GM21381 (cell line): ENCODE results near the gene SCAF4.
"Not testable (repeated sequence)": the region's sequence is repeated elsewhere in the genome, so short reads cannot be mapped to it uniquely, and the experiment has no call there.

Source experiments
- ATAC-seq: cut with Tn5 transposase; IDR thresholded peaks from one replicate; pipeline ENCODE4 v1.9.1; 2021; ENCODE audit warnings: mild to moderate bottlenecking, moderate library complexity; ENCODE audit not compliant: unreplicated experiment

Gene SCAF4

GRCh38 chr21:31673321-31673912 is 58.5 kb downstream of the SCAF4 start:
- no peak for ATAC-seq

DNA sequence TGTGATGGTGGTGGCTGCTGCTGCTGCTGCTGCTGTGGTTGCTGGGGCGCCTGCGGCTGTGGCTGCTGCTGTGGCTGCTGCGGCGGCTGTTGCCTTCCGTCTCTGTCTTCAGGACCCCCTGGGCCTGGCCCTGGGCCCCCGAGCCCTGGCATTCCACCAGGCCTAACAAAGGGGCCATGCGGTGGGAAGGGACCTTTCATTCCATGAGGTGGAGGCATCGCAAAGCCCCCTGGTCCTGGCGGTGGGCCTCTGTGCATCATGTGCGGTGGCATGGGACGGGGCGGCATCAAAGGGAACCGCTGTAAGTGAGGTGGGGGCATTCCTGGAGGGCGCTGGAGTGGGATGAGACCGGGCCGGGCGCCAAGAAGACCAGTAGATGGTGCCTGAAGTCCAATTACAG is 60.0 kb downstream of the SCAF4 start:
- ATAC-seq: no peak

GRCh38 chr21:31671146-31671716 is 60.7 kb downstream of the SCAF4 start:
- ATAC-seq: no peak

GRCh38 chr21:31670070-31670469 is 61.8 kb downstream of the SCAF4 start:
- no peak for ATAC-seq

DNA sequence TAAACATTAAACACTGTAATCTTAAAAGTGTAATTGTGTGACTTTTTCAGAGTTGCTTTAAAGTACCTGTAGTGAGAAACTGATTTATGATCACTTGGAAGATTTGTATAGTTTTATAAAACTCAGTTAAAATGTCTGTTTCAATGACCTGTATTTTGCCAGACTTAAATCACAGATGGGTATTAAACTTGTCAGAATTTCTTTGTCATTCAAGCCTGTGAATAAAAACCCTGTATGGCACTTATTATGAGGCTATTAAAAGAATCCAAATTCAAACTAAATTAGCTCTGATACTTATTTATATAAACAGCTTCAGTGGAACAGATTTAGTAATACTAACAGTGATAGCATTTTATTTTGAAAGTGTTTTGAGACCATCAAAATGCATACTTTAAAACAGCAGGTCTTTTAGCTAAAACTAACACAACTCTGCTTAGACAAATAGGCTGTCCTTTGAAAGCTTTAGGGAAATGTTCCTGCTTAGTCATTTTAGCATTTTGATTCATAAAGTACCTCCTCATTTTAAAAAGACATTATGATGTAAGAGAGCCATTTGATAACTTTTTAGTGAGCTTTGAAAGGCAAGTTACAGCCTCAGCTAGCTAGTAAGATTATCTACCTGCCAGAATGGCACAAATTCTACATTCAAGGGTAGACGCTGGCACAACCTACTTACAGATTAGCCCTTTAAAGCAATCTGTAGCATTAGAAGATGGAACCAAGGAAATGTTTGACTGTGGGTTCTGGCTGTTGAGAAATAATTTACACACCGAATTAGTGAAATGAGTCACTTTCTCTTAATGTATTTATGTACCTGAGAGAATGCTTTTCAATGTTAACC is 63.0 kb downstream of the SCAF4 start:
- ATAC-seq: no peak

DNA sequence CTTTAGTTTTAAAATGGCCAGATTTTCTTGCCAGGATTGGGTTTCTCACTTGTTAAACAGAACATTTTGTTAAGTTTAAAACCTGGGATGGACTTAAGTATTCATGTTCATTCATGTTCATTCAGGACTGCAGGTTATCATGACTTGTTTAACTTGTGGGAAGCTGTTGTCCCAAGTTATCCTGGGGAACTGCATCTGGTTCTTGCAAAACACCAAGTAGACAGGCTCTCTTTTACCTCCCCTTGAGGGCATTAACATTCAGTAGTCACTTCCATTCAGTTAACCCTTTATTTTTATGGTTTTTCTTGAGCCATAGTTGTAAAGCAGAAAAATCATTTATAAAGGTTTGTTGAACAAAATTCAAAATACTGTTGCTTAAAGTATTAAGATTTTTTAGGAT is 64.3 kb downstream of the SCAF4 start:
- ATAC-seq: no peak

DNA sequence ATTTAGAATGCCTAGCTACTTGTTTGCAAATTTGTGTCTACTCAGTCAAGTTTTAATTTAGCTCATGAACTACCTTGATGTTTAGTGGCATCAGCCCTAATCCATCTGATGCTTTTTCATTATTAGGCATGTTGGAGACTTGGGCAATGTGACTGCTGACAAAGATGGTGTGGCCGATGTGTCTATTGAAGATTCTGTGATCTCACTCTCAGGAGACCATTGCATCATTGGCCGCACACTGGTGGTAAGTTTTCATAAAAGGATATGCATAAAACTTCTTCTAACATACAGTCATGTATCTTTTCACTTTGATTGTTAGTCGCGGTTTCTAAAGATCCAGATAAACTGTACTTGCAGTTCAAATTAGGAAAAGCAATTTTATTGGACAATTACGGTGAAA is 64.8 kb downstream of the SCAF4 start:
- no peak for ATAC-seq

GRCh38 chr21:31666445-31667010 is 65.4 kb downstream of the SCAF4 start:
- no peak for ATAC-seq

GRCh38 chr21:31665869-31666268 is 66.0 kb downstream of the SCAF4 start:
- not testable (repeated sequence) for ATAC-seq

DNA sequence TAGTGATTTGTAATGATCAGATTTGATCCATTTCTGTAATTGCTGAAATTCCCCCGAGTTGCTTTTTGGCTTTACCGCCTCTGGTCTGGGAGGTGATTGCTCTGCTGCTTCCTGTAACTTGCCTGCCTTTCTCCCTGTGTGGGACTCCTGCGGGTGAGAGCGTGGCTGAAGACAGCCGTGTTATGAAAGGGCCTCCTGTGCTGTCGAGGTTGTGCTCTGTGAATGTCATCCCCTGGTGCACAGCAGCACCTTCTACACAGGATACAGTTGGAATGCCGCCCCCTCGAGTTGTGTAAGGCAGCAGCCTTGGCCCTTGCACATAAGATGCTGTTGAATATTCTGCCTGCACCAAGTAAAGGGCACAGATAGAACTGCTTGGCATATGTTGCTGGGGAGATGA is 66.5 kb downstream of the SCAF4 start:
- no peak for ATAC-seq

GRCh38 chr21:31663584-31664249 is 68.2 kb downstream of the SCAF4 start:
- ATAC-seq: no peak

GRCh38 chr21:31660591-31660990 is 71.3 kb downstream of the SCAF4 start:
- no peak for ATAC-seq

DNA sequence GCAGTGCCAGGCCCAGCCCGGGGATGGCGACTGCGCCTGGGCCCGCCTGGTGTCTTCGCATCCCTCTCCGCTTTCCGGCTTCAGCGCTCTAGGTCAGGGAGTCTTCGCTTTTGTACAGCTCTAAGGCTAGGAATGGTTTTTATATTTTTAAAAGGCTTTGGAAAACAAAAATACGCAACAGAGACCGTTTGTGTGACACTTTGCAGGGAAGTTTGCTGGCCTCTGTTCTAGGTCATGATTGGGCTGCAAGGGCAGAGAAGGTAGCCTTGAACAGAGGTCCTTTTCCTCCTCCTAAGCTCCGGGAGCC is 71.7 kb downstream of the SCAF4 start:
- peak; percentile 23 for ATAC-seq

DNA sequence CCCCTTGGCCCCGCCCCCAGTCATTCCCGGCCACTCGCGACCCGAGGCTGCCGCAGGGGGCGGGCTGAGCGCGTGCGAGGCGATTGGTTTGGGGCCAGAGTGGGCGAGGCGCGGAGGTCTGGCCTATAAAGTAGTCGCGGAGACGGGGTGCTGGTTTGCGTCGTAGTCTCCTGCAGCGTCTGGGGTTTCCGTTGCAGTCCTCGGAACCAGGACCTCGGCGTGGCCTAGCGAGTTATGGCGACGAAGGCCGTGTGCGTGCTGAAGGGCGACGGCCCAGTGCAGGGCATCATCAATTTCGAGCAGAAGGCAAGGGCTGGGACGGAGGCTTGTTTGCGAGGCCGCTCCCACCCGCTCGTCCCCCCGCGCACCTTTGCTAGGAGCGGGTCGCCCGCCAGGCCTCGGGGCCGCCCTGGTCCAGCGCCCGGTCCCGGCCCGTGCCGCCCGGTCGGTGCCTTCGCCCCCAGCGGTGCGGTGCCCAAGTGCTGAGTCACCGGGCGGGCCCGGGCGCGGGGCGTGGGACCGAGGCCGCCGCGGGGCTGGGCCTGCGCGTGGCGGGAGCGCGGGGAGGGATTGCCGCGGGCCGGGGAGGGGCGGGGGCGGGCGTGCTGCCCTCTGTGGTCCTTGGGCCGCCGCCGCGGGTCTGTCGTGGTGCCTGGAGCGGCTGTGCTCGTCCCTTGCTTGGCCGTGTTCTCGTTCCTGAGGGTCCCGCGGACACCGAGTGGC is 72.2 kb downstream of the SCAF4 start, which contains the start of gene SOD1:
Gene SOD1, plus strand, starts transcription at position 158 of the 723 bp plus-strand sequence. Its CDS starts 77 bp downstream, at position 235.
- peak; percentile 94 for ATAC-seq

- ATAC-seq: peak; percentile 15
Measured at GRCh38 chr21:31659286-31659535, 72.7 kb downstream of the SCAF4 start.

GRCh38 chr21:31658053-31658452 is 73.9 kb downstream of the SCAF4 start:
- ATAC-seq: no peak

DNA sequence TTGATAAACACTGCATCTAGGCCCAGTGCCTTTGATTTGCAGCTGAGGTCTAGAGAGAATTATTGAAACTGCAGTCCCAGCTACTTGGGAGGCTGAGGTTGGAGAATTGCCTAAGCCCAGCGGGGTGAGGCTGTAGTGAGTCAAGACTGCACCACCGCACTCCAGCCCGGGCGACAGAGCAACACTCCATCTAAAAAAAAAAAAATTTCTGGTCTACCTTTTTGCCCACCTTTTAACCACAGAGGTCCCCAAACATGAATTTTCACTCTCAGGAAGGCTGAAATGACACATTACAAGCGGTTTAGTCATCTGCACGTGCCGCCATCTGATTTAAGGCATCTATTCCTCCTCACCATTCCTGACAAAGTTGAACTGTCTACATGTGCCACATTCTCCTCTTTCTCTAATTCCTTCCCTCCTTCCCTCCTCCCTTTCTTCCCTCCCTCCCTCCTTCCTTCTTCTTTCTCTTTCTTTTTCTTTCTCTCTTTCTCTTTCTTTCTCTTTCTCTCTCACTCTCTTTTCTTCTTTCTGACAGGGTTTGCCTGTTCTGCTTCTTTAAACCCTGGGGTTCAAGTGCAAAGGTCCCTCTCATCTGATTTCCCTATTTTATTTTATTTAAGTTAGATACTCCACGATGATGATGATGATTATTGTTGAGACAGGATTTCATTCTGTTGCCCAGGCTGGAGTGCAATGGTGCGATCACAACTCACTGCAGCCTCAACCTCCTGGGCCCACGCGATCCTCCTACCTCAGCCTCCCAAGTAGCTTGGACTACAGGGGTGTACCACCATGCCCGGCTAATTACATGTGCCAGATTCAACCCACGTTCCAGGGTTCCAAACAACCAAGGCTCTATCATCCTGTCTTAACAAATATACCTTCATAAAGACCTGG is 75.5 kb downstream of the SCAF4 start:
- no peak for ATAC-seq

DNA sequence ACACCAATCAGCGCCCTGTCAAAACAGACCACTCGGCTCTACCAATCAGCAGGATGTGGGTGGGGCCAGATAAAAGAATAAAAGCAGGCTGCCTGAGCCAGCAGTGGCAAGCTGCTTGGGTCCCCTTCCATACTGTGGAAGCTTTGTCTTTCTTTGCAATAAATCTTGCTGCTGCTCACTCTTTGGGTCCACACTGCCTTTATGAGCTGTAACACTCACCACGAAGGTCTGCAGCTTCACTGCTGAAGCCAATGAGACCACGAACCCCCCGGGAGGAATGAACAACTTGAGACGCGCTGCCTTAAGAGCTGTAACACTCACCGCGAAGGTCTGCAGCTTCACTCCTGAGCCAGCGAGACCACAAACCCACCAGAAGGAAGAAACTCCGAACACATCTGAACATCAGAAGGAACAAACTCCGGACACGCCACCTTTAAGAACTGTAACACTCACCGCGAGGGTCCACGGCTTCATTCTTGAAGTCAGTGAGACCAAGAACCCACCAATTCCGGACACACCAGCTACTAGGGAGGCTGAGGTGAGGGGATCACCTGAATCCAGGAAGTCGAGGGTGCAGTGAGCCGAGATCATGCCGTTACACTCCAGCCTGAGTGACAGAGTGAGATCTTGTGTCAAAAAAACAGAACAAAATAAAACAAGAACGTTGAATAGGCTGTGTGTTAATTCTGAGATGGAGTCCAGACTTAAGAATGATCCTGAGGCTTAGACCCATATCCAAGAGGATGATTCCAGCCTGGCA is 76.9 kb downstream of the SCAF4 start:
- not testable (repeated sequence) for ATAC-seq

- no peak for ATAC-seq
Measured at GRCh38 chr21:31654340-31654739, 77.6 kb downstream of the SCAF4 start.
